HG03432 (cell line): ENCODE data around the gene KCNIP2.
"Not testable (repeated sequence)": the region's sequence is repeated elsewhere in the genome, so short reads cannot be mapped to it uniquely, and the experiment has no call there.

Experiments used
- ATAC-seq: cut with Tn5 transposase; IDR thresholded peaks from one replicate; pipeline ENCODE4 v1.9.1; 2021; ENCODE audit warnings: mild to moderate bottlenecking, moderate library complexity; ENCODE audit not compliant: unreplicated experiment

KCNIP2 gene

GRCh38 chr10:101829561-101830315, 13.9 kb downstream of the KCNIP2 start:
- ATAC-seq: peak; percentile 27

DNA sequence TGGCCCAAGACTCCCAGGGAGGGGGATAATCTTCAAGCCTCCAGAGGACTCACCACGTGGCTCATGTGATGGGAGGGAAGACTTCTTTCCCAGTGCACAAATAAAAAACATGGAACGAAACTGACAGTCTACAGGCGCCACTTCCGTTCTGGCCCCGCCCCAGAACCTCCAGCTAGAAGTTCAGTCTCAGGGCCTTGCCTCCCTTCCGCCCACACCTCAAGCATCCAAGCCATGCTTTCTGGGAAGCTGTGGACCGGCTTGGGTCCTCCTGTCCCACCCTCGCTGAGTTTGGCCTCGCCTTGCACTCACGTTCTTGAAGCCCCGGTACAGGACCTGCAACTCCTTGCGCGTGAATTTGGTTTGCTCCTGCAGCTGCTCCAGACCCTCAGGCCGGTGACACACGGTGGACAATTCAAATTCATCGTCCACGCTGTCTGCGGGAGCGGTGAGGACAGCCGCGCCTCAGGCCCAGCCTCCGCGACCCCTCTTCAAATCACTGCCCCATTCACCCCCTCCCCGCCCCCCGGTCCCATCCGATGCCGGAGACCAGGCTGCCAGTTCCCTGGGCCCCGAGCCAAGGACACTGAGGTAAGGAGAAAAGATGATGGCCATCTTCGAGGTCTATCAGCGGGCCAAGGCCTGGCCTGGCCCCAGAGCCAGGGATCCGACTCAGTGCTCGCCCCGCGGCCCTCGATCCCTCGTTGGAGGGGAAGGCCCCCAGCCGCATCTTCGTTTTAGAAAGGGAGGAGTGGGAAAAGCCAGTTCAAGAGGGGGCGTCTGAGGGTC, 14.6 kb downstream of the KCNIP2 start:
- ATAC-seq: no peak

DNA sequence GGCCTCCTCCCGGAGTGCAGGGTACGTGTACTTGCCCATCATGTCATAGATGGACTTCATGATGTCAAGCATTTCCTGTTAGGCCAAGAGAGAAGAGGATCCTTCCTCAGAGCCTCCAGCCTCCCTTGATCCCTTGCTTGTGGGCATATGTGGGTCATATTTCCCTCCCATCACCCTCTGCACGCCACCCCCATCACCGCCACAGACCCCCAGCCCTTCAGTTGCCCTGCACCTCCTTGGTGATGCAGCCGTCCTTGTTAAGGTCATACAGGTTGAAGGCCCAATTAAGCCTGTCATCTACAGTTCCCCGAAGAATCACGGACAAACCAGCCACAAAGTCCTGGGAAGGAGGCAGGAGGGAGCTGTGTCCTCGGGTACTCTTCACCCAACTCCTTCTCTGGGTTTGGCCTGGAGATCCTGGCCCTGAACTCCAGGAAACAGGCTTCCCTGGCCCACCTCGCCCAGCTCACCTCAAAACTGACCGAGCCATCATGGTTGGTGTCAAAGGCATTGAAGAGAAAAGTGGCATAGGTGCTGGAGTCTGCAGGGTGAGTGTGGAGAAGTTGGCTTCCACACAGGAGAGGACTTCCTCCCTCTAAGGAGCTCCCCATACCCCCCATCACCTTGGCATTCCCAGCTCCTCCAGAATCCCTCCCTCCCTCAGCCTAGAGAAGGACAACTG, 15.5 kb downstream of the KCNIP2 start:
- no peak for ATAC-seq

- no peak for ATAC-seq
Observed at GRCh38 chr10:101826852-101827434, 16.7 kb downstream of the KCNIP2 start.

DNA sequence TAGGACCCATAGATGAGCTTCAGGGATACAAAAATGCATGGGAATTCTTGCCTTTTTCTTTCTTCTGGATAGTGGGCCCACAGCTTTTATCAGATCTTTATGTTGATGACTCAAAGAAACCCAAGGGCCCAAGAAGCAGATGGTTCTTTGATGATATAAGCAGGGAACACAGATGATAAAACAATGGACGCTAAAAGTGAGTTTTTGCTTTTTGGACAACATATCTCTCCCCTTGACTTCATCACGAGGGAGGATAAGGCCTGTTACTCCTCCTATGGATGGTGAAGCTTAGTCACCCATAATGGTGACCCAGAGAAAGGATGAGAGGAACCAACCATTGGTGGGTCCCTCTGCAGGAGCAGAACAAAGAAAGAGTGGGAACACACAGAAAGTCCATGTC, 18.9 kb downstream of the KCNIP2 start:
- no peak for ATAC-seq

GRCh38 chr10:101818872-101819633, 24.5 kb downstream of the KCNIP2 start:
- peak; percentile 21 for ATAC-seq

DNA sequence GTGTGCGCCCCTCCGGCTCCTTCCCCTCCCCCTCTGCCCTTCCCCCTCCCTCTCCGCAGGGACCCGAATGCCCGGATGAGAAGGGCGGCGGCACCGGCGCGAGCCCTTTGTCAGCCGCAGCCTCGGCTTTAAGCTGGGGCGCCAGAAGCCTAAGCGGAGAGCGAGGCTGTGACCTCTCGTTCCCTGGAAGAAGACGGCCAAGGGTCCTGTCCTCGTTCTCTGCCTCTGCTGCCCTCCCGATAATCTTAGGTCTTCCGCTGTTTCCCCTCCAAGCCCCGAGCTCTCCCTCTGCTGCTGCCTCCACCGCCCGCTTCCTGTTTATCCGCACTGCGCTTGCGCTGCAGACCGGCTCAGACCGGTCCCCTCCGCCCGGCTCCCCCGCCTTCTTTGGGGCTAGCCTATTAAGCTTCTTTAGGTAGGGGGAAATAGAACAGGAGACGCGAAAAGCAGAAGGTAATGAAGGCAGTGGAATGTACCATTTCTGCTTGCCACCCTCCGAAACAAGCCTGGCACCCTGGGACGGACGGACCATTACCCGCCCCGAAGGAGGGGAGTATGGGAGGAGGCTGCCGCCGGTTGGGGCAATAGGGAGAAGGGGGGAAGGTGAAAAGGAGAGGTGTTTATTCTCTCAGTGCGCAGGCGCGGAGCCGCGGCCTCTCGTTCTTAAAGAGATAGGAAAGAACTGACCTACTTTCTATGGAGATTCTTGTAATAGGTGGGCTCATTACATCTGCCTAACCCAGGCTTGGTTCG, 25.3 kb downstream of the KCNIP2 start, which contains the start of gene OGA:
Gene OGA, minus strand, starts transcription at position 326 of the 753 bp plus-strand sequence. CDS start 422 bp downstream, outside the sequence.
- peak; percentile 85 for ATAC-seq

DNA sequence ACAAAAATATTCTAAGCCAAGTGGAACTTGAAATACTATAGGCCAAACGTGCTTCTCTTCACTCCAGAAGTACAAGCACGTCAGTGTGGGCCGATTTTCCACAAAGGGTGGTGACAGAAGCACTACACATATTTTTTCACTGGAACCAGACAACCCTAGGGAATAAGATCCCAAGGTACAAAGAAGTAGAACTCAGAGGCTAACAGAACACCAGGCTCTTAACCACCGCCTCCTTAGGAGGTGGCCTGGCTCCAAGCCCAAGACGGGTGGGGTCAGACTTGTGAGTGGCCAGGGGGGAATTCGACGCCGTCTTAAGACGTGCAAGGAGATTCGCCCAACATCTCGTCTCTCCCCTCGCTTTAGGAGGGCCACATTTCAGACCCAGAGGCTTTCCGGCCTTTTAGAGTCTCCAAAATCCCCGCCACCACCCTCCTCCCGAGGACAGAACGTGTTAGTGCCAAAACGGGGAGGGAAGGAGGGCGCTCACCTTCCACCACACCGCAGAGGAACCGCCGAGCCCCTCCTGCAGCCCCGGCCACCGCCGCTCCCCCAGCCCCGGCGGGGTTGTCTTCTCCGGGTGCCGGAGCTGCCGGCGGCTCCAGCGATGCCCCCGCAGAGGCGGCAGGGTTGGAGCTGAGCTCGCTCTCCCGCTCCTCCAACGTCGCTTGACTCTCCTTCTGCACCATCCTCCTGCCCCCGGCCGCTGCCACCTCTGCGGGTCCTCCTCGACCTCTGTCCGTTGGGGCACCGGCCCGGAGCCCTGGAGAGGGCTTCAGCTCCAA, 26.1 kb downstream of the KCNIP2 start:
- peak; percentile 3 for ATAC-seq

GRCh38 chr10:101816913-101817336, 26.7 kb downstream of the KCNIP2 start:
- ATAC-seq: no peak

DNA sequence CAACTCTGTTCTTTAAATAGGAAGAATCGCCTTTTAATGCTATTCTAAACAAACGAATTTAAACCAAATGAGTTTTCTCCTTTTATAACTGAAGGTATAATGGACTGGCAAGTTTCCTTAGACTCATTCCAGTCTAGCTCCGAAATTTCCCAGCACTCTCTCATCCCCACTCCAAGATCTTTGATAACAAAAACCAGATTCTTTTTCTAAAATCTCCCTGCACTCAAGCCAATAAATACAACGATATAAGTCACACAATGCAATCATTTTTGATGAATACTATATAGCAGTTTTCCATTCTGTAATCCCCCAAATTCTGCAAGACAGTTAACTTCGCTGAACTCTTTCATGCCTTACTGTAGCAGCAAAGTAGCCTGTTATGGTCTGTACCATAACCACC, 27.2 kb downstream of the KCNIP2 start:
- ATAC-seq: no peak

DNA sequence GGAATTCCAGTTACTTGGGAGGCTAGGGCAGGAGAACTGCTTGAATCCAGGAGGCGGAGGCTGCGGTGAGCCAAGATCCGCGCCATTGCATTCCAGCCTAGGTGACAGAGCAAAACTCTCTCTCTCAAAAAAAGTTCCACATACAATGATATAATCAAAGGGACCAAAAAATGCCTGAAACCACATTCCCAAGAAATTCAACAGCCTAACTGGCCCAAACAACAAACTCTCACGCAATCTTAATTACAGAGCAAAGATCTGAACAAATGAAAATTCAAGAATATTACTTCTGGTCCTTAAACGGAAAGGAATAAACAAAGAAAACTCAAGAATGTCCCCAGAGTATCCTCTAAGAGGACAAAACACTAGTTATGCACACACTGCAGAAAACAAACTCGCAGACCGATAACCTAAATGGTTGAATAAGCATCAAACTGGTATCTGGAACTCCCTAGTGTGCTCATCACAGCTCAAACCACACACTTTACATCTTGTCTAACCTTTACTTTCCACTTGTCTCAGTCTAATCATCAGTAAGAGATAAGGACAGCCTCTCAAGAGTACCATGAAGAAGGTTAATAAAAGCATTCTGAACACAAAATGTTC, 29.0 kb downstream of the KCNIP2 start:
- ATAC-seq: no peak

- ATAC-seq: no peak
Observed at GRCh38 chr10:101812606-101813005, 31.0 kb downstream of the KCNIP2 start.

DNA sequence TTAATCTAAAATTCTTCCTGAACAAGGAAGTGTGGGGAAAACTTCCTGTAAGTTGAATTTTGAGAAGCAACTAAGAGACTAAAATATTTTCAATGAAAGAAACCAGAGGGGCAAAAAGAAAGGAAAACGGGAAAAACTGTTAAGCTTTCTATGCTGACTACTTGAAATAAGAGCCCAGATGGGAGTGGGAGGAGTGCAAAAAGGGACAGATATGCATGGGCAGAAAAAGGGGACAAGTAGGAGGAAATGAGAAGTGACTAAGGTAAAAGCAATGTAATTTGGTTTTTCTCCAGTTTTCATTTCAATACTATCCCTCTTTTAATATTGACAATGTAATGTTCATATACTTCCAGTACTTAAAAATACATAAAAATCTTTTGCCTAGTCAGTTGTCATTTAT, 36.4 kb downstream of the KCNIP2 start:
- no peak for ATAC-seq

GRCh38 chr10:101803511-101803910, 40.1 kb downstream of the KCNIP2 start:
- no peak for ATAC-seq

DNA sequence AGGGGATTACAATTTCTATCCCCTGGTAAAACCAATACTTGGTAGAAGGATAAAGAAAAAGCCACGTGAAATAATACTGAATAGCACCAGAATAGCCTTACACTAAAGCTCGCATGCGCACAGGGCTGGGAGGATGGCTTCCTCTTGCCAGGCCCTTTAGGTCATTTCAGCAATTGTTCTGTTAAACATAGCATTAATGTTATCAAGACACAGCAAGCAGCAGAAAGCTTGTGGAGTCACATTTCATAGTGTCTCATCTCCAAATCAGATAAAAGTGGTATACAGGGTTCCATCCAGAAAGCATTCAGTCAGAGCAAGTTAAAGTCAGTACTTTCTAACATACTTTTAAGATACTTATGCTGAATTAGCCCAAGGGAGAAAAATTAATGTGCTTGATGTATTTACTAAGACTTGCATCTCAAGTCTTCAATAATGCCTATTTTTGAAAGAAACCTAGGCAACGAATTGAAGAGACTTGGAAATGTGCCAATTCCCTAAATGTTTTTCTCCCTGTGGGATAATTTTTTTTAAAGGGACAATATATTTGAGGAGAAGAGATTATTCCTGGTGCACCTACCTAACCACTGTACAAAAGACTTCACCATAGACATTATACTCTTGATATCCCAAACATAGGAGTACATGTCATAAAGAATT, 46.1 kb downstream of the KCNIP2 start:
- ATAC-seq: no peak

GRCh38 chr10:101793526-101793925, 50.1 kb downstream of the KCNIP2 start:
- no peak for ATAC-seq

- no peak for ATAC-seq
Observed at GRCh38 chr10:101789686-101790085, 53.9 kb downstream of the KCNIP2 start.

DNA sequence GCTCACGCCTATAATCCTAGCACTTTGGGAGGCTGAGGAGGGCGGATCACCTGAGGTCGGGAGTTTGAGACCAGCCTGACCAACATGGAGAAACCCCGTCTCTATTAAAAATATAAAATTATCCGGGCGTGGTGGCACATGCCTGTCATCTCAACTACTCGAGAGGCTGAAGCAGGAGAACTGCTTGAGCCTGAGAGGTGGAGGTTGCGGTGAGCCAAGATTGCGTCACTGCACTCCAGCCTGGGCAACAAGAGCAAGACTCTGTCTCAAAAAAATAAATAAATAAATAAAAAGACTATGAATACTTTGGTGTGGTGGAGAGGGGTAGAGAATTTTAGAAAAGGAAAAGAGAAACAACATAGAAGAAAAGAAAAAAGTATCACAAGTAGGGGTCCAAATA, 54.4 kb downstream of the KCNIP2 start:
- ATAC-seq: not testable (repeated sequence)
